Loucy (cell line): ENCODE results near the gene DCHS2.

ENCODE experiments used
- H2AFZ ChIP-seq: fragments of 200-600 bp; sonication (generic); 2 replicates; pipeline ENCODE4 v1.6.0; 2016; ENCODE audit warnings: antibody characterized with exemption, mild to moderate bottlenecking, low read length, moderate library complexity
- H3F3A ChIP-seq: fragments of 200-600 bp; 2 replicates; pipeline ENCODE4 v1.6.0; 2016; ENCODE audit warnings: antibody characterized with exemption, low read depth, mild to moderate bottlenecking
- H3K27me3 ChIP-seq: fragments of 200-600 bp; sonication (generic); 2 replicates; pipeline ENCODE4 v1.6.1; 2014; ENCODE audit warnings: low read length, mild to moderate bottlenecking; ENCODE audit not compliant: insufficient read depth, poor library complexity, severe bottlenecking
- H3K36me3 ChIP-seq: fragments of 200-600 bp; sonication (generic); 2 replicates; pipeline ENCODE4 v1.6.1; 2016; ENCODE audit warnings: low read length; ENCODE audit not compliant: insufficient read depth
- H3K4me1 ChIP-seq: fragments of 200-600 bp; sonication (generic); 2 replicates; pipeline ENCODE4 v1.5.1; 2014; ENCODE audit warnings: low read length, mild to moderate bottlenecking; ENCODE audit not compliant: insufficient read depth, poor library complexity, severe bottlenecking
- H3K4me2 ChIP-seq: fragments of 200-600 bp; sonication (generic); 2 replicates; pipeline ENCODE4 v1.6.0; 2014; ENCODE audit warnings: antibody characterized with exemption, low read length, low read depth, mild to moderate bottlenecking; ENCODE audit not compliant: poor library complexity, severe bottlenecking
- H3K4me3 ChIP-seq: fragments of 200-600 bp; sonication (generic); 2 replicates; pipeline ENCODE4 v1.5.1; 2014; ENCODE audit warnings: low read length, mild to moderate bottlenecking, mixed read lengths; ENCODE audit not compliant: poor library complexity, severe bottlenecking
- H3K79me2 ChIP-seq: fragments of 200-600 bp; sonication (generic); 2 replicates; pipeline ENCODE4 v1.6.1; 2014; ENCODE audit warnings: low read length; ENCODE audit not compliant: insufficient read depth
- H3K9ac ChIP-seq: fragments of 200-600 bp; sonication (generic); 2 replicates; pipeline ENCODE4 v1.6.0; 2014; ENCODE audit warnings: mild to moderate bottlenecking, low read depth, low read length, moderate library complexity; ENCODE audit not compliant: poor library complexity, severe bottlenecking
- H3K9me2 ChIP-seq: fragments of 200-600 bp; sonication (generic); replicated peaks from 2 replicates; pipeline ENCODE4 v1.6.1; 2016; ENCODE audit warnings: low read depth, low read length, mixed read lengths
- H3K9me3 ChIP-seq: fragments of 200-600 bp; sonication (generic); 2 replicates; pipeline ENCODE4 v1.6.1; 2014; ENCODE audit warnings: mild to moderate bottlenecking, antibody characterized with exemption, low read length, low read depth; ENCODE audit not compliant: insufficient read depth
- H4K20me1 ChIP-seq: fragments of 200-600 bp; sonication (generic); 2 replicates; pipeline ENCODE4 v1.6.0; 2014; ENCODE audit warnings: antibody characterized with exemption, low read length, mild to moderate bottlenecking; ENCODE audit not compliant: insufficient read depth, poor library complexity, severe bottlenecking
- CTCF ChIP-seq: fragments of 200-600 bp; sonication (generic); conservative IDR thresholded peaks from 2 replicates; pipeline ENCODE4 v1.5.1; 2014; ENCODE audit warnings: mild to moderate bottlenecking, antibody characterized with exemption, low read length
- EZH2phosphoT487 ChIP-seq: fragments of 200-600 bp; IDR thresholded peaks from 2 replicates; pipeline ENCODE4 v1.6.1; 2018; ENCODE audit warnings: antibody characterized with exemption, mild to moderate bottlenecking, moderate library complexity, borderline replicate concordance

DCHS2 gene

GRCh38 chr4:154478547-154478946, 13.1 kb downstream of the DCHS2 start:
- no peaks in the 10 kb centered on the region for H3K9me3 ChIP-seq
- no peaks in the 10 kb centered on the region for H3K27me3 ChIP-seq
- no peak overlapping the region for H3K4me3 ChIP-seq
- no peaks in the 10 kb centered on the region for H4K20me1 ChIP-seq
- H3K9me2 ChIP-seq: no peaks in the 10 kb centered on the region
- H3K4me2 ChIP-seq: no peak overlapping the region
- no peaks in the 10 kb centered on the region for H3K36me3 ChIP-seq
- H3K9ac ChIP-seq: no peak overlapping the region
- no peak overlapping the region for H2AFZ ChIP-seq
- H3K79me2 ChIP-seq: no peaks in the 10 kb centered on the region
- H3F3A ChIP-seq: no peaks in the 10 kb centered on the region
- TF ChIP-seq CTCF (no peak), EZH2phosphoT487 (no peak)
- no peaks in the 10 kb centered on the region for H3K4me1 ChIP-seq

- no peak overlapping the region for H3K4me3 ChIP-seq
- H3K9me2 ChIP-seq: no peaks in the 10 kb centered on the region
- no peaks in the 10 kb centered on the region for H3F3A ChIP-seq
- H3K9me3 ChIP-seq: no peaks in the 10 kb centered on the region
- no peaks in the 10 kb centered on the region for H3K36me3 ChIP-seq
- H4K20me1 ChIP-seq: no peaks in the 10 kb centered on the region
- no peaks in the 10 kb centered on the region for H3K79me2 ChIP-seq
- H2AFZ ChIP-seq: no peak overlapping the region
- no peaks in the 10 kb centered on the region for H3K4me1 ChIP-seq
- TF ChIP-seq CTCF (no peak), EZH2phosphoT487 (no peak)
- no peak overlapping the region for H3K9ac ChIP-seq
- no peaks in the 10 kb centered on the region for H3K27me3 ChIP-seq
- no peak overlapping the region for H3K4me2 ChIP-seq
Measured at GRCh38 chr4:154478128-154478527, 13.5 kb downstream of the DCHS2 start.

GRCh38 chr4:154476232-154476631, 15.4 kb downstream of the DCHS2 start:
- Histone ChIP-seq H3K79me2 (no peaks in the 10 kb centered on the region), H3F3A (no peaks in the 10 kb centered on the region), H3K36me3 (no peaks in the 10 kb centered on the region), H3K9ac (no peak overlapping the region), H3K27me3 (no peaks in the 10 kb centered on the region), H3K4me3 (no peak overlapping the region), H3K9me3 (no peaks in the 10 kb centered on the region), H3K4me2 (no peak overlapping the region), H4K20me1 (no peaks in the 10 kb centered on the region), H3K9me2 (no peaks in the 10 kb centered on the region), H2AFZ (no peak overlapping the region), H3K4me1 (no peaks in the 10 kb centered on the region)
- TF ChIP-seq CTCF: no peak
- no peak for TF ChIP-seq EZH2phosphoT487
